Stimulated activated CD8-positive, alpha-beta memory T cell treated with anti-CD3 and anti-CD28 coated beads, Interleukin-12 subunit alpha, Interleukin-12 subunit beta, amount 100 ng/mL, for 1 hour (primary cell): ENCODE data around the gene PAK5.

ENCODE experiments used
- DNase-seq: peaks from one replicate; pipeline ENCODE4 v3.0.0-alpha.2; 2020; ENCODE audit warnings: low read depth

Gene PAK5

GRCh38 chr20:9616455-9616805 lies 222.4 kb downstream of the PAK5 start:
- DNase-seq, result no peak

- no peak for DNase-seq
Measured at GRCh38 chr20:9615766-9616454, 223.0 kb downstream of the PAK5 start.

GRCh38 chr20:9615118-9615517 lies 223.8 kb downstream of the PAK5 start:
- DNase-seq, result no peak

- no peak for DNase-seq
Measured at GRCh38 chr20:9613871-9614270, 225.0 kb downstream of the PAK5 start.

- no peak for DNase-seq
Measured at GRCh38 chr20:9611921-9612320, 227.0 kb downstream of the PAK5 start.

GRCh38 chr20:9610665-9611064 lies 228.2 kb downstream of the PAK5 start:
- no peak for DNase-seq

- peak; percentile 2 for DNase-seq
Measured at GRCh38 chr20:9609887-9610502, 228.9 kb downstream of the PAK5 start.

- DNase-seq, result no peak
Measured at GRCh38 chr20:9608639-9609340, 230.1 kb downstream of the PAK5 start.

- DNase-seq, result no peak
Measured at GRCh38 chr20:9602847-9603183, 236.1 kb downstream of the PAK5 start.

GRCh38 chr20:9600562-9600961 lies 238.3 kb downstream of the PAK5 start:
- no peak for DNase-seq

- no peak for DNase-seq
Measured at GRCh38 chr20:9597547-9597946, 241.3 kb downstream of the PAK5 start.

- no peak for DNase-seq
Measured at GRCh38 chr20:9595763-9596162, 243.1 kb downstream of the PAK5 start.

- no peak for DNase-seq
Measured at GRCh38 chr20:9594284-9594875, 244.5 kb downstream of the PAK5 start.

- no peak for DNase-seq
Measured at GRCh38 chr20:9592419-9592818, 246.5 kb downstream of the PAK5 start.

GRCh38 chr20:9591080-9591479 lies 247.8 kb downstream of the PAK5 start:
- no peak for DNase-seq

GRCh38 chr20:9590189-9590588 lies 248.7 kb downstream of the PAK5 start:
- no peak for DNase-seq

- DNase-seq, result no peak
Measured at GRCh38 chr20:9588706-9589105, 250.2 kb downstream of the PAK5 start.

- DNase-seq, result no peak
Measured at GRCh38 chr20:9583151-9583550, 255.7 kb downstream of the PAK5 start.

- DNase-seq, result no peak
Measured at GRCh38 chr20:9582137-9582536, 256.7 kb downstream of the PAK5 start.

GRCh38 chr20:9581509-9581908 lies 257.4 kb downstream of the PAK5 start:
- no peak for DNase-seq

GRCh38 chr20:9578594-9578993 lies 260.3 kb downstream of the PAK5 start:
- no peak for DNase-seq

- no peak for DNase-seq
Measured at GRCh38 chr20:9577397-9577796, 261.5 kb downstream of the PAK5 start.

- no peak for DNase-seq
Measured at GRCh38 chr20:9576695-9577094, 262.2 kb downstream of the PAK5 start.
